ENCODE results near the gene CHST6.

DNA sequence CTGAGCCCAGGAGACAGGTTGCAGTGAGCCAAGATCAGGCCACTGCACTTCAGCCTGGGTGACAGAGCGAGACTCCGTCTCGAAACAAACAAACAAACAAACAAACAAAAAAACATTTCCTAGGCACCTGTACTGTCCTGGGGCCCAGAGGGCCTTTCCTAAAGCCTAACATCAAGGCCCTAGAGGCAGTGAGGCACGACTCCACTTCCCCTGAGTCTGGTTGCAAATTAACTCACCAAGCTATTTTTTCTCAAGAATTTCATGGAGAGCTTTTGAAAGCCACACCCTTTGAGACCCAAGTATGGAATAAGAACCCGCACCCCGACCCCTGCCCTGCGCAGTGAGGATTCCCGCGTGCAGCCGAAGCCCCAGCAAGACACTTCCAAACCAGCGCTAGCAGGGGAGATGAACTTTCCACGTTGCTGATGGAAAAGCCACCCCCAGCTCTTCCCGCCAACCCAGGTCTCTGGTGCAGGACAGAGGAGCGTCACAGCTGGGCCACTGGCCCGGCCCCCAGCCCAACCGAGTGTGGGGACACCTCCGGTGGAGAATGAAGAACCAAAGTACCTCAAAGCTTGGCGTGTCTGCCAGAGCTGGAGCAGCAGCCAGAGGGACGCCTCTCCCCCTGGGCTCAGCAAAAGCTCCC lies 39.4 kb upstream of the CHST6 start:
- TF ChIP-seq, protein P1, sequence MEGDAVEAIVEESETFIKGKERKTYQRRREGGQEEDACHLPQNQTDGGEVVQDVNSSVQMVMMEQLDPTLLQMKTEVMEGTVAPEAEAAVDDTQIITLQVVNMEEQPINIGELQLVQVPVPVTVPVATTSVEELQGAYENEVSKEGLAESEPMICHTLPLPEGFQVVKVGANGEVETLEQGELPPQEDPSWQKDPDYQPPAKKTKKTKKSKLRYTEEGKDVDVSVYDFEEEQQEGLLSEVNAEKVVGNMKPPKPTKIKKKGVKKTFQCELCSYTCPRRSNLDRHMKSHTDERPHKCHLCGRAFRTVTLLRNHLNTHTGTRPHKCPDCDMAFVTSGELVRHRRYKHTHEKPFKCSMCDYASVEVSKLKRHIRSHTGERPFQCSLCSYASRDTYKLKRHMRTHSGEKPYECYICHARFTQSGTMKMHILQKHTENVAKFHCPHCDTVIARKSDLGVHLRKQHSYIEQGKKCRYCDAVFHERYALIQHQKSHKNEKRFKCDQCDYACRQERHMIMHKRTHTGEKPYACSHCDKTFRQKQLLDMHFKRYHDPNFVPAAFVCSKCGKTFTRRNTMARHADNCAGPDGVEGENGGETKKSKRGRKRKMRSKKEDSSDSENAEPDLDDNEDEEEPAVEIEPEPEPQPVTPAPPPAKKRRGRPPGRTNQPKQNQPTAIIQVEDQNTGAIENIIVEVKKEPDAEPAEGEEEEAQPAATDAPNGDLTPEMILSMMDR (IDR thresholded peaks at IDR 0.05) = no peak
- TF ChIP-seq POLR2AphosphoS5 (IDR thresholded peaks at IDR 0.05) (no peak), POLR2A (IDR thresholded peaks at IDR 0.05) (no peak)

Data from breast epithelium (tissue), 3 donors.